Progenitor cell of endocrine pancreas (in vitro differentiated cells): ENCODE data around the gene RAB11FIP2. TPM values are rescaled to one million over a fixed set of nuclear protein-coding genes. Genes with fewer than 3 reads are reported as not detected.

Source experiments
- DNase-seq: peaks from one replicate; pipeline ENCODE4 v3.0.0; 2021; ENCODE audit warnings: low spot score; ENCODE audit not compliant: unreplicated experiment
- H3K27ac Mint-ChIP-seq: 2 replicates; pipeline ENCODE4 v1.8.0; 2021; ENCODE audit warnings: mild to moderate bottlenecking, moderate library complexity, mixed read lengths
- H3K27me3 Mint-ChIP-seq: 2 replicates; pipeline ENCODE4 v1.8.0; 2021; ENCODE audit warnings: mixed read lengths
- H3K36me3 Mint-ChIP-seq: 2 replicates; pipeline ENCODE4 v1.8.0; 2022; ENCODE audit warnings: mixed read lengths; ENCODE audit not compliant: insufficient read depth
- H3K4me1 Mint-ChIP-seq: 2 replicates; pipeline ENCODE4 v1.8.0; 2021; ENCODE audit warnings: low read depth, mixed read lengths
- H3K4me3 Mint-ChIP-seq: 2 replicates; pipeline ENCODE4 v1.8.0; 2021; ENCODE audit warnings: low read depth, mild to moderate bottlenecking, moderate library complexity, mixed read lengths
- H3K9me3 Mint-ChIP-seq: 2 replicates; pipeline ENCODE4 v1.8.0; 2021; ENCODE audit warnings: low read depth, mixed read lengths
- total RNA-seq: library from RNA; stranded (reverse); gene quantifications from 2 replicates; pipeline ENCODE4 v1.2.1, GENCODE V29; 2021
- TF ChIP-seq, protein P1 (sequence below): fragments of 200-600 bp; sonication (generic); IDR thresholded peaks from one replicate; pipeline ENCODE4 v1.5.0; 2021; ENCODE audit warnings: antibody characterized with exemption, mild to moderate bottlenecking; ENCODE audit not compliant: unreplicated experiment

The RAB11FIP2 gene
- total RNA-seq, 1 donor from 2014 or later: 17.6 TPM

DNA sequence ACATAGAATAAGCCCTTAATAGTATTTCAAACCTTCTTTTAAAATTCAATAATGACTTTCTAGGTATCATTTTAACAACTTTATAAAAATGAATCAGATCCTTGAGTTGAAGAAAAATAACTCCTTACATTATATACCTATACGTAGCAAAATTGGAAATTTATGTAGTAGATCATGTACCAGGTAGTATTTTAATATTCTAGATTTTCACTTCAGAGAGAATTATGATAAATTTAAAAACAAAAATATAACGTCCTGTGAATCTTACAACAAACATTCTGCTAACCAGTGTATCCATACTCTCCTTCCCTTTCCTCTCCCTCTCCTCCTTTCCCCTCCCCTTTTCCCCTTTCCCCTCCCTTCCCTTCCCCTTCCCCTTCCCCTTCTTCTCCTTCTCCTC, 6.1 kb upstream of the RAB11FIP2 start:
- H3K9me3 Mint-ChIP-seq: no peaks in the 10 kb centered on the region
- no peak overlapping the region for H3K27ac Mint-ChIP-seq
- no peaks in the 10 kb centered on the region for H3K27me3 Mint-ChIP-seq
- TF ChIP-seq, protein P1, sequence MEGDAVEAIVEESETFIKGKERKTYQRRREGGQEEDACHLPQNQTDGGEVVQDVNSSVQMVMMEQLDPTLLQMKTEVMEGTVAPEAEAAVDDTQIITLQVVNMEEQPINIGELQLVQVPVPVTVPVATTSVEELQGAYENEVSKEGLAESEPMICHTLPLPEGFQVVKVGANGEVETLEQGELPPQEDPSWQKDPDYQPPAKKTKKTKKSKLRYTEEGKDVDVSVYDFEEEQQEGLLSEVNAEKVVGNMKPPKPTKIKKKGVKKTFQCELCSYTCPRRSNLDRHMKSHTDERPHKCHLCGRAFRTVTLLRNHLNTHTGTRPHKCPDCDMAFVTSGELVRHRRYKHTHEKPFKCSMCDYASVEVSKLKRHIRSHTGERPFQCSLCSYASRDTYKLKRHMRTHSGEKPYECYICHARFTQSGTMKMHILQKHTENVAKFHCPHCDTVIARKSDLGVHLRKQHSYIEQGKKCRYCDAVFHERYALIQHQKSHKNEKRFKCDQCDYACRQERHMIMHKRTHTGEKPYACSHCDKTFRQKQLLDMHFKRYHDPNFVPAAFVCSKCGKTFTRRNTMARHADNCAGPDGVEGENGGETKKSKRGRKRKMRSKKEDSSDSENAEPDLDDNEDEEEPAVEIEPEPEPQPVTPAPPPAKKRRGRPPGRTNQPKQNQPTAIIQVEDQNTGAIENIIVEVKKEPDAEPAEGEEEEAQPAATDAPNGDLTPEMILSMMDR: no peak
- peaks cover 1% of the 10 kb centered on the region for H3K36me3 Mint-ChIP-seq
- DNase-seq: no peak
- H3K4me3 Mint-ChIP-seq: no peak overlapping the region
- H3K4me1 Mint-ChIP-seq: no peaks in the 10 kb centered on the region

DNA sequence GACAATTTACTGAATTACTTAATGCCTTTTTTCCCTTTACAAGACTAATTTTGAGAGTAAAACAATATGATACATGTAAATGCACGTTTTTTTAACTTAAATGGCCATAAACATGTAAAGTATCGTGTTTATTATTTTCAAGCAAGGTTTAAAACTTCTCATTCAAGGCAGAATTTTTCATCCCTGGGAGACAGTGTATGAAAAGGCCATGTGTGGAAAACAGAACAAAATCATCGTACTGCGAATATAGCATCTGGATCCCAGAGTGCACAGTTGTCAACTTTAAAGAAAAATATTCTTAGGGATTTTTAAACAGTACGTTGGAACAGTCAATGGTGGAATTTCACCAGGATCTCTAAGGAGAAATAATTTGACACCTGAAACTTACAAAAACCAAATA, 1.1 kb upstream of the RAB11FIP2 start:
- Mint-ChIP-seq H3K27ac (no peak overlapping the region), H3K4me3 (peak overlapping the region; percentile 87), H3K36me3 (no peaks in the 10 kb centered on the region)

DNA sequence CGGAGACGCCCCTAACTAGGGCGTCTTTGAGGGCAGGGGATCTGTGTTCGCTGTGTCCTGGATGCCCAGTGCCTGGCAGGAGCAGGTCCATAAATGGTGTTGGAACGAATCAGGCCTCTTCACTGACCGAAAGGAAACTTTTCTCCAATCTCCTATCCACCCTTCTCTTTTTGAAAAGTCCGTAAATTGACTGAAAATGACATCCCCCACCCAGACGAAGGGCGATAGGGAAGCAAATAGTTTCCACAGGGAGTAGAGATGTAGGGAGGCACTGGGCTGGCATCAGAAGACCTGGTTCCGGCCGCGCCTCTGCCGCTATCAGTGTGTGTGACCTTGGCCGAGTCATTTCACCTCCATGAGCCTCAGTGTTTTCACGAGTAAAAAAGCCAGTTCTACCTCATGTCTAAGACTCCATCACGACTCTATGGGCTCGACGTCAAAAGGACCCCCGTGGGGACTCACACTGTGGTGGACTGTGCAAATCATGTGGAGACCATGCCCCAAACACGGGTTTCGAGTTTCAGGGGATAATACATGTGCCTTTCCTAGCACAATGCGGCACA, 497 bp upstream of the RAB11FIP2 start:
- peak overlapping the region; percentile 93 for H3K27ac Mint-ChIP-seq
- H3K9me3 Mint-ChIP-seq: no peaks in the 10 kb centered on the region
- DNase-seq: no peak
- H3K4me3 Mint-ChIP-seq: peak overlapping the region; percentile 87
- H3K4me1 Mint-ChIP-seq: peaks cover 23% of the 10 kb centered on the region
- TF ChIP-seq, protein P1: no peak
- no peaks in the 10 kb centered on the region for H3K27me3 Mint-ChIP-seq
- no peaks in the 10 kb centered on the region for H3K36me3 Mint-ChIP-seq

More for the DNA sequence above, 1.1 kb upstream of the RAB11FIP2 start:
- Mint-ChIP-seq H3K9me3 (no peaks in the 10 kb centered on the region), H3K27me3 (no peaks in the 10 kb centered on the region), H3K4me1 (peaks cover 21% of the 10 kb centered on the region)
- TF ChIP-seq, protein P1: no peak
- no peak for DNase-seq

DNA sequence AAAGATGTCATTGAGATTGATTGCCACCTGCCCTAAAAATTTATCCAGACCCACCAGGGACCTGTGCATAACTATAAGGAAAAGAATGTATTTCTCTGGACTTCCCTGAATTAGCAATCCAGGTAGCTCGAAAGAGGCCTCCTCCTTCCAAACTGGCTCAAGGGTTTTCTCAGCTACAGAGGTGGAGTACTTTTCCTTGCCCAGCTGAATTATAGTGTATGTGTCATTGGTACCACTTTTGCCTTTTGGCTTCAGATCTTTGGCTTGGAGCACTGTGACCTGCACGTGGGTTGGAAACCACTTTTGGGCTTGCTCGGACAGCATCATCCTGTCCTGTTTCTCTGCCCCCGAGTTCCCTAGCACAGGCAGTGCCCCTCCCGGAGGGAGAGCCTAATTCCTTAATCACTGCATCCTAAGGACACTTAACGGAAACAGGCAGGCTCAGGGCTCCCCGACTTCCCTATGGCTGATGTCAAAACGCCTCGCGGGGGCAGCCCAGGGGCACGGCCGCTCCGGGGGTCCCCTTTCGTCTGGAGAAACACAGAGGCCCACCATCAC, 825 bp downstream of the RAB11FIP2 start:
- H3K9me3 Mint-ChIP-seq: no peaks in the 10 kb centered on the region
- H3K4me1 Mint-ChIP-seq: peaks cover 23% of the 10 kb centered on the region
- no peak for DNase-seq
- TF ChIP-seq, protein P1: no peak
- no peaks in the 10 kb centered on the region for H3K27me3 Mint-ChIP-seq
- H3K4me3 Mint-ChIP-seq: peak overlapping the region; percentile 87
- H3K36me3 Mint-ChIP-seq: no peaks in the 10 kb centered on the region
- peak overlapping the region; percentile 95 for H3K27ac Mint-ChIP-seq

DNA sequence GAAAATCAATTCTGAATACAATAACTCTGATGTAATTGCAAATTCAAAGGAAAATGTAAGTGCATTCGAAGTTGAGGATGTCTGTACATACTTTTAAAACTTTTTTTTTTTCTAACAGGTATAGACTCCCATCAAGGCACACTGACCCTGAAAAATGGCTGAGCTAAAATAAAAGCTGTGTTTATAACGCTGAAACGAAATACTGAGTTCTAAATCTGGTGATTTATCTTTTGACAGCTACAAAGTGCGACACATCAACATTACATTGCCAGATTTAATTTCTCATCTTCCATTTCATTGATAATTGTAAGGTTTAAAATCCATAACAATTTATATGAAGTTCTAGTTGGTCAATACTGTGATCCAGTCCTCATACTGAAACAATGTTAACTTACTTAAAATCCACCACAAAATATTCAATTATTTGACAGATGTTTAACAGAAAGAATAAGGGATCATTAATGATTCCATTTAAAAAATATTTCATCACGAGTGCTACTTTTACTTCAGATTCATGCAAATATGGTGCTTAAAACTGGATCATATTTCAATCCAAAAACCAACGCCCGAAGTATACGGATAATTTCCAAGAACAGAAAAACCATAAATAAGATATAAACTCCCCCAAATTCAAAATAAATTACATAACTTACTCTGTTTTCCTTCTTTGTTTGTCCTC, 1.4 kb downstream of the RAB11FIP2 start:
- Mint-ChIP-seq H3K4me3 (peak overlapping the region; percentile 87), H3K9me3 (no peaks in the 10 kb centered on the region), H3K4me1 (peaks cover 23% of the 10 kb centered on the region), H3K36me3 (no peaks in the 10 kb centered on the region), H3K27ac (peak overlapping the region; percentile 95), H3K27me3 (no peaks in the 10 kb centered on the region)
- DNase-seq: no peak
- TF ChIP-seq, protein P1: no peak
